ENCODE measurements around the gene WAC.
"Not testable (repeated sequence)": the region's sequence is repeated elsewhere in the genome, so short reads cannot be mapped to it uniquely, and the experiment has no call there.

Gene WAC

DNA sequence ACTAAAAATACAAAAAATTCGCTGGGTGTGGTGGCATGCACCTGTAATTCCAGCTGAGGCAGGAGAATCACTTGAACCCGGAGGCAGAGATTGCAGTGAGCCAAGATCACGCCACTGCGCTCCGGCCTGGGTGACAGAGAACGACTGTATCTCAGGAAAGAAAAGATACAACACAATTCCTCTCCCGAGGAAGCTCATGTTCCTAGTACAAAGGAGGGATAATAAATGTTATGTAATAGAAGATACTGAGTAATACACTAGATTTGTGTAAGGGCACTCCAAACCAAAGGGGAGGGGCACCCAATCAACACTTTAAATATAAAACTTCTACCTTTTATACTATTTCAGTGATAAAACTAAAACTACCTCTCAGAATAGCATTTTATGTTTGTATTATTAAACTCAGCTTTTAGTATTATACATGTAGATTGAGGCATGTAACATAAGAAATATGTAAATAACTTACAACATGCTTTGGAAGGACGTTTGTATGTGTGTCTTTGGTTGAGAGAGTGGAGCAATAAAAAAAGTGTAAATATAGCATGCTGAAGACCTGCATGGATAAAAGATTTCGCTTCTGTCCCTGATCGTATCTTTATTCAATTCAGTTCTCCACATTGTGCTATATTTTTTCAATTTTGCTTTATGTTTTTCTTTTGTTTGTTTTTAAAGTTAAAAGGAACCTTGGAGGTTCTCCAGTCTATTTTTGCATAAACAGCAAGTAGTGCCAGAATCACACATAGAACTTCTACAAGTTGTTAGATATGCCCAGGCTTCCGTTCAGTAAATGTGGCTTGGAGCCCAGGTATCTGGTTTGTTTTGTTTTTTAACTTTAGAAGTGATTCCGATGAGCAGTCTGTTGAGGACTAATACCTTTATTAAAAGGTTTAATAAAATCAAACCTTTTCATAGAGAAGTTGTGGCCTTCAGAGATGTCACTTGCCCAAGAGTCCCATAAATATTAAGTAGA is 71.9 kb downstream of the WAC start:
- no peaks in the 10 kb centered on the region for H3K27me3 Mint-ChIP-seq
- H3K9me3 Mint-ChIP-seq = no peaks in the 10 kb centered on the region
- H3K36me3 Mint-ChIP-seq = peaks cover 14% of the 10 kb centered on the region
- H3K27ac Mint-ChIP-seq = no peak overlapping the region
- no peak overlapping the region for H3K4me3 Mint-ChIP-seq
- peaks cover 71% of the 10 kb centered on the region for H3K4me1 Mint-ChIP-seq

DNA sequence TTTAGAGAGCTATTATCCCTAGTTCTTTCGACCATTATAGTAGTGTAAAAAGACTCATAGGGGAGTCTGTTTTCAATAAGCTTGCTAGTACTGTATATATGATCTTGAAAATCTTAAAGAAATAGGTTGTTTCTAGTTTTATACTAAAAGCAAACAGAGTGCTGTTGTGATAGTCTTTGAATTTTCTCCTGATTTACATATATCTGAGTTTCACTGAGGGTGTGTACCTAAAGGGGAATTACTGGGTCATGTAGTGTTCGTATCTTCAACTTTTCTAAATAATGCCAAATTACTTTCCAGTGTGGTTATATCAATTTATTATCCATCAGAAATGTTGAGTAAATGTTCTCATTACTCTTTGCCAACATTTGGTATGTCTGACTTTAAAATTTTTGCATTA is 73.7 kb downstream of the WAC start:
- H3K4me3 Mint-ChIP-seq = no peak overlapping the region
- H3K27me3 Mint-ChIP-seq = no peaks in the 10 kb centered on the region
- H3K27ac Mint-ChIP-seq = peak overlapping the region; percentile 12
- H3K36me3 Mint-ChIP-seq = peaks cover 13% of the 10 kb centered on the region
- H3K9me3 Mint-ChIP-seq = no peaks in the 10 kb centered on the region
- peaks cover 66% of the 10 kb centered on the region for H3K4me1 Mint-ChIP-seq

DNA sequence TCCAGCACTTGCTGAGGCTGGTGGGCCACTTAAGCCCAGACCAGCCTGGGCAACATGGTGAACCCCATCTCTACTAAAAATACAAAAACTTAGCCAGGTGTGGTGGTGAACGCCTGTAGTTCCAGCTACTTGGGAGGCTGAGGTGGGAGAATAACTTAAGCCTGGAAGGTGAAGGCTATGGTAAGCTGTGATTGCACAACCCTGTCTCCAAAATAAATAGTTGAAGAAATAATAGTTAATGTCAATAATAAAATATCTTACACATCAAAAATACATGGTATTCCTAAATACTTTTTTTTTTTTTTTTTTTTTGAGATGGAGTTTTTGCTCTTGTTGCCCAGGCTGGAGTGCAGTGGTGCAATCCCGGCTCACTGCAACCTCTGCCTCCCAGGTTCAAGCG is 76.7 kb downstream of the WAC start:
- Mint-ChIP-seq H3K36me3 (peaks cover 22% of the 10 kb centered on the region), H3K4me1 (peaks cover 49% of the 10 kb centered on the region)
- not testable (repeated sequence) for H3K4me3 Mint-ChIP-seq, H3K9me3 Mint-ChIP-seq, H3K27ac Mint-ChIP-seq, H3K27me3 Mint-ChIP-seq

DNA sequence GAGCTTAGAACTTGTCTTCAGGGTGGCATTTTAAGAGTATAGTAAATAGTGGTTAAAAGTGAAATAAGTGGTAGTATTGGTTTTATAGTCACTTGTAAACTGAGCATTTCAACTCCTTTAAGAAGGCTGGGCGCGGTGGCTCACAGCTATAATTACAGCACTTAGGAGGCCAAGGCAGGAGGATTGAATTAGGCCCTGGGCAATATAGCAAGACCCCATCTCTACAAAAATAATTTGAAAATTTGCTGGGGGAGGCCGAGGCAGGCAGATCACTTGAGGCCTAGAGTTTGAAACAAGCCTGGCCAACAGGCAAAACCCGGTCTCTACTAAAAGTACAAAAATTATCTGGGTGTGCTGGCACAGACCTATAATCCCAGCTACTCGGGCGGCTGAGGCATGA is 80.0 kb downstream of the WAC start:
- H3K27ac Mint-ChIP-seq = peak overlapping the region; percentile 59
- peaks cover 22% of the 10 kb centered on the region for H3K36me3 Mint-ChIP-seq
- peaks cover 19% of the 10 kb centered on the region for H3K4me1 Mint-ChIP-seq
- H3K27me3 Mint-ChIP-seq = no peaks in the 10 kb centered on the region
- H3K4me3 Mint-ChIP-seq = no peak overlapping the region
- no peaks in the 10 kb centered on the region for H3K9me3 Mint-ChIP-seq

DNA sequence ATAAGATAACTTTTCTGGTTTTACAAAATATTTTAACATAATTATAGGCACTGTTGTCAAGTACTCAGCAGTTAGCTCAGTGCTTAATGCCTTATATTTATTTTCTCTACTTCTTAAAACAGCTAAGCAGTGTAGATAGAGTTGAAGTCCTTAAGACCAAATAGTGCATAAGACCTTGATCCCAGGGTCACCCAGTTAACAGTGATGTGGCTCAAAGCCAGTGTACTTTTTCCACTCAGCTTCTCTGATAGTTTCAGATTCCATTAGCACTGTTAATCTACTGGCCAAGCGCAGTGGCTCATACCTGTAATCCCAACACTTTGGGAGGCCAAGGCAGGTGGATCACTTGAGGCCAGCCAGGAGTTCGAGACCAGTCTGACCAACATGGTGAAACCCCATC is 83.6 kb downstream of the WAC start:
- H3K27me3 Mint-ChIP-seq = no peaks in the 10 kb centered on the region
- peaks cover 19% of the 10 kb centered on the region for H3K36me3 Mint-ChIP-seq
- no peaks in the 10 kb centered on the region for H3K9me3 Mint-ChIP-seq
- no peak overlapping the region for H3K27ac Mint-ChIP-seq
- H3K4me3 Mint-ChIP-seq = no peak overlapping the region
- peaks cover 5% of the 10 kb centered on the region for H3K4me1 Mint-ChIP-seq

DNA sequence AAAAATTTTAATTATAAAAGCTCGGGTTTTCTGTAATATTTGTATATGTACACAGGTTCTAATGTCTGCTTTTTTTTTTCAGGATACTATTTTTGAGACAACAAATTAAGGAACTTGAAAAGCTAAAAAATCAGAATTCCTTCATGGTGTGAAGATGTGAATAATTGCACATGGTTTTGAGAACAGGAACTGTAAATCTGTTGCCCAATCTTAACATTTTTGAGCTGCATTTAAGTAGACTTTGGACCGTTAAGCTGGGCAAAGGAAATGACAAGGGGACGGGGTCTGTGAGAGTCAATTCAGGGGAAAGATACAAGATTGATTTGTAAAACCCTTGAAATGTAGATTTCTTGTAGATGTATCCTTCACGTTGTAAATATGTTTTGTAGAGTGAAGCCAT is 86.5 kb downstream of the WAC start:
- Mint-ChIP-seq H3K9me3 (no peaks in the 10 kb centered on the region), H3K4me3 (no peak overlapping the region), H3K36me3 (peaks cover 13% of the 10 kb centered on the region), H3K27me3 (no peaks in the 10 kb centered on the region), H3K4me1 (no peaks in the 10 kb centered on the region), H3K27ac (no peak overlapping the region)

DNA sequence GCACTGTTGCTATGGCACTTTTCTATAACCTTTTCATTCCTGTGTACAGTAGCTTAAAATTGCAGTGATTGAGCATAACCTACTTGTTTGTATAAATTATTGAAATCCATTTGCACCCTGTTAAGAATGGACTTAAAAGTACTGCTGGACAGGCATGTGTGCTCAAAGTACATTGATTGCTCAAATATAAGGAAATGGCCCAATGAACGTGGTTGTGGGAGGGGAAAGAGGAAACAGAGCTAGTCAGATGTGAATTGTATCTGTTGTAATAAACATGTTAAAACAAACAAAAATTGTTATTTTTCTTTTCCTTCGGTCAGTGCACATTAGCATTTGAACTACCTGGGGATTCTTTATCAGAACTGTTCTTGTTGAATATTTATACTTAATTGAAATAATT is 87.3 kb downstream of the WAC start:
- no peaks in the 10 kb centered on the region for H3K9me3 Mint-ChIP-seq
- no peak overlapping the region for H3K4me3 Mint-ChIP-seq
- H3K27ac Mint-ChIP-seq = peak overlapping the region; percentile 8
- H3K4me1 Mint-ChIP-seq = no peaks in the 10 kb centered on the region
- H3K27me3 Mint-ChIP-seq = no peaks in the 10 kb centered on the region
- peaks cover 13% of the 10 kb centered on the region for H3K36me3 Mint-ChIP-seq

DNA sequence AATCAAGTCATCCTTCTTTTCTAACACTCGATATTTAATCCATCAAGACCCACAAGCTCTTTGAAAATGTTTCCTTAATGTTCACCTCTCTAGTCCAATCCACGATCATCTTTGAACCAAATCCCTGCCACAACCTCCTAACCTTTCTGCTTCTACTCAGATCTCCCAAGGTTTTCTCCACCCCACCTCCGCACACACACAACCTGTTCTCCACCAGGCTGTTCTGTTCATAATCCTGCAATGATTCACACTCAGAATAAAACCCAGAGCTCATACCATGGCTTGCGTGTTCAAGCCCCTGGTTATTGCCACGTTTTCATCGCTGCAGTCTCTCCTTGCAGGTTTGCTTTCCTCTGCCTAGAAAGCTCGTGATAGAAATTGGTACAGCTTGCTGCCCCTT is 90.6 kb downstream of the WAC start:
- Mint-ChIP-seq H3K36me3 (peaks cover 10% of the 10 kb centered on the region), H3K4me1 (peaks cover 5% of the 10 kb centered on the region), H3K27ac (peak overlapping the region; percentile 87)

DNA sequence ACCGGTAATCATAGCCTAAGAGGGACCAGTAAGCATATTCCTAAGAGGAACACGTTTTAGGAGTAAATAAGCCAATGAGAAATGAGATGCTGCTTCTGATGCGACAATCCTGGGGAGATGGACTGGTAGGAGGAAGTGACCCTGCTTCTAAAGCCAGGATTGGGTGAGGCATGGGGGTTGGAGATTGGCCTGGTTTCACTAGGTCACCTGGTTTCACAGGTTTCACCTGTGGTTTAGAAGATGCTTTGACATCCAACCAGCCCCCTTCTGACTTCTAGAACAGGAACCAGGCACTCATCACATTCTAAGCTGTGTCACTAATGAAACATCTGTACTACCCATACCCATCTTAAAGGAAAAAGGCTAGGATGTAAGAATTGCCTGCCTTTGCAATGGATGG is 91.4 kb downstream of the WAC start:
- peaks cover 8% of the 10 kb centered on the region for H3K36me3 Mint-ChIP-seq
- no peaks in the 10 kb centered on the region for H3K27me3 Mint-ChIP-seq
- H3K27ac Mint-ChIP-seq = no peak overlapping the region
- peaks cover 5% of the 10 kb centered on the region for H3K4me1 Mint-ChIP-seq
- H3K4me3 Mint-ChIP-seq = no peak overlapping the region
- H3K9me3 Mint-ChIP-seq = no peaks in the 10 kb centered on the region

More for the DNA sequence above, 90.6 kb downstream of the WAC start:
- Mint-ChIP-seq H3K9me3 (no peaks in the 10 kb centered on the region), H3K4me3 (no peak overlapping the region), H3K27me3 (no peaks in the 10 kb centered on the region)

DNA sequence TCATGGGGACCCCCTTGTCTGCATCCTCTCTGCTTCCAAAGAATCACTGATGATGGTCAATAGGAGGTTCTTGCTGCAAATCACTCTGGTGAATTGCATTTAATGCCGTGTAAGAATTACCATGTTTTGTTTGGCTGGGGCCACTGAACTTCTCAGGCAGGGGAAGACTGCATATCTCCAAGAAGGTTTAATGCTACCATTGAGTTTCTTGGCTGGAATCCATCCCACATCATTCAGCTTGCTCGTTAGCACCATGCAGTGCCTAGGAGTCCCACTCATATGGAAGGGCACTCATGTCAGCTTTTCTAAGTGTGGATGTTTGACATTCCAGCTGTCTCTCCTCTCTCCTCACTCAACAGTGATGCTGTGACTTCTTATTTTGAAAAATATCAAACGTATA is 94.2 kb downstream of the WAC start:
- Mint-ChIP-seq H3K4me1 (peaks cover 5% of the 10 kb centered on the region), H3K36me3 (peaks cover 3% of the 10 kb centered on the region), H3K27me3 (peaks cover 6% of the 10 kb centered on the region), H3K27ac (no peak overlapping the region), H3K4me3 (no peak overlapping the region), H3K9me3 (no peaks in the 10 kb centered on the region)

DNA sequence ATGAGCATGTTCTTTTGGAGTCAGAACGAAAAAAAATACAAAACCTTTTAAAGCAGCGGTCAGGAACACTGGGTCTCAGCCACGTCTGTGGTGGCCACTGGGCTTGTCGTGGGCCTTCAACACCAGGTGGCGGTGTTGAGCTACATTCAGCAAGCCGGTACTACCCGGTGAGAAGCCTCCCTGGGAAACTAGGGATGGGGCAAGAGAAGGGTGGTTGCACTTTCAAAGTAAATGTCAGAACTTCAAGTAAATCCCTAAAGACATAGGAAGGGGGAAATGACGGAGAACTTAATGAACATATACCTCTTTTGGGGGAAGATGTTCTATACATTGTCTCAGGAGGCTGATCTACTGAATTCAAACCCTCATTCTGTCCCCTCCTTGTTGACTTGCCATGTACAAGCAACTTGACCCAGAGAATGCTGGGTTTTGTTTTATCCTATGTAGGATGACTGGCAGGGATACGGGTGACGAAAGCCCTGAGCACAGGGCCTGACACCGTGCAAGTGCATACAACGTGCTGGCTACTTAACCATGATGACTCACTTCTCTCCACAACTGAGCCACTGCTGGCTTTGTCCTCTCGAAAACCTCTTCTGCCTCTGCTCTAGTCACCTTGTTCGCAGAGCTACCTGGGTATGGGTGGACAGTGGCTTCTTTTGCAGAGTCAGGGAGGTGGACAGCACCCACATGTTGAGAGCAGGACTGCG is 95.4 kb downstream of the WAC start:
- H3K27ac Mint-ChIP-seq = no peak overlapping the region
- H3K4me1 Mint-ChIP-seq = peaks cover 5% of the 10 kb centered on the region
- no peaks in the 10 kb centered on the region for H3K36me3 Mint-ChIP-seq

DNA sequence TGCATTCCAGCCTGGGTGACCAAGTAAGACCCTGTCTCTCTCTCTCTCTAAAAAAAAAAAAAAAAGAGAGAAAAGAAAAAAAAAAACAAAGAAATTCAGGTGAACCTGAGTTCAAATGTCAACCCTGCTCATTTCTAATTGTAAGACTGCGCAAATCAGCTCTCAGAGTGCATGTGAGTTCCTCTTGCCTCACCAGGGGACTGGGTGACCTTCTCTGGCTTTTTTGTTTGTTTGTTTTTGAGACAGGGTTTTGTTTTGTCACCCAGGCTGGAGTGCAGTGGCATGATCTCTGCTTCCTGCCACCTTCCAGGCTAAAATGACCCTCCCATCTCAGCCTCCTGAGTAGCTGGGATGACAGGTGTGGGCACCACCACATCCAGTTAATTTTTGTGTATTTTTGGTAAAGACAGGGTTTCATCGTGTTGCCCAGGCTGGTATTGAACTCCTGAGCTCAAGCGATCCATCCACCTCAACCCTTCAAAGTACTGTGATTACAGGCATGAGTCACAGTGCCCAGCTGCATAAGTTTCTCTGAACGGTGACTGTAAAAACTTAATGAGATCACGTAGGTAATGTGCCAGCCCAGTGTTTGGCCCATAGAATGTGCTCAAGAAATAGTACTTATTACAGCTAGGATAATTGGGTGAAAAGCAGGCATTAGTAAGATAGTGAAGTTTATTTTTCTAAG is 99.1 kb downstream of the WAC start:
- no peak overlapping the region for H3K27ac Mint-ChIP-seq
- H3K36me3 Mint-ChIP-seq = no peaks in the 10 kb centered on the region
- no peaks in the 10 kb centered on the region for H3K9me3 Mint-ChIP-seq
- H3K4me3 Mint-ChIP-seq = no peak overlapping the region
- peaks cover 5% of the 10 kb centered on the region for H3K4me1 Mint-ChIP-seq
- H3K27me3 Mint-ChIP-seq = peaks cover 10% of the 10 kb centered on the region

More for the DNA sequence above, 95.4 kb downstream of the WAC start:
- H3K4me3 Mint-ChIP-seq = no peak overlapping the region
- peaks cover 8% of the 10 kb centered on the region for H3K27me3 Mint-ChIP-seq
- no peaks in the 10 kb centered on the region for H3K9me3 Mint-ChIP-seq

DNA sequence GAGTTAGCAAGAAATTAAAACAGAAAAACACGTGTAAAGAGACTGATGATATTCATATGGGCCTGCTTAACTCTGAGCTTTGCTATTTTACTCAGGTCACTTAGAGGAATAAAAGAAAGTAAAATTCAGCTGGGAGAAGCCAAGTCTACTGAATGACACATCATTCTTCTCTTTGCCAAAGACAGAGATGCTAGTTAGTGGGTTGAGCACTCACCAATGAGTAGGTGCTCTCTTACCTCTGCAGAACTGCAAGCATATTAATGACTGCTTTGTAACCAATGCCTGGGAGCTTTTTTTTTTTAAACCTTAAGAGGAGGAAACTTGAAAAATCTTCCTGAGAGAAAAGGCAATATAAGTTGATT is 99.6 kb downstream of the WAC start:
- Mint-ChIP-seq H3K36me3 (peaks cover 1% of the 10 kb centered on the region), H3K4me3 (no peak overlapping the region), H3K27ac (no peak overlapping the region), H3K9me3 (peaks cover 1% of the 10 kb centered on the region), H3K4me1 (peaks cover 5% of the 10 kb centered on the region), H3K27me3 (peaks cover 10% of the 10 kb centered on the region)

DNA sequence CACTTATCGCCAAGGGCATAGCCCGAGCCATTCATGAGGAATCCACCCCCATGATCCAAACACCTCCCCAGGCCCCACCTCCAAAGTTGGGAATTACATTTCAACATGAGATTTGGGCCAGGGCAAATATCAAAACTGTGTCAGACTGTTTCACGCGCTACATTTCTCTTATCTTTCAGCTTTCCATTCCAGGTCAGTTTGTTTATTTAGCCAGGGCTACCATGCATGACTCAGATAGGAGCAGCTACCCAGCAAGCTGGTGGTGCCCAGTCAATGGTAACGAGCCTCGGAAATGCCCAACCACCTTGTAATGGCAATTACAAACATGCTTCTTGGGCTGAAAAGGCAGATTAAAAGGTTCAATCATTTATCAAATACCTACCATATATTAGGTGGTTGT is 100.8 kb downstream of the WAC start:
- no peak overlapping the region for H3K4me3 Mint-ChIP-seq
- no peaks in the 10 kb centered on the region for H3K4me1 Mint-ChIP-seq
- H3K9me3 Mint-ChIP-seq = peaks cover 3% of the 10 kb centered on the region
- no peak overlapping the region for H3K27ac Mint-ChIP-seq
- H3K27me3 Mint-ChIP-seq = peaks cover 10% of the 10 kb centered on the region
- H3K36me3 Mint-ChIP-seq = peaks cover 1% of the 10 kb centered on the region

DNA sequence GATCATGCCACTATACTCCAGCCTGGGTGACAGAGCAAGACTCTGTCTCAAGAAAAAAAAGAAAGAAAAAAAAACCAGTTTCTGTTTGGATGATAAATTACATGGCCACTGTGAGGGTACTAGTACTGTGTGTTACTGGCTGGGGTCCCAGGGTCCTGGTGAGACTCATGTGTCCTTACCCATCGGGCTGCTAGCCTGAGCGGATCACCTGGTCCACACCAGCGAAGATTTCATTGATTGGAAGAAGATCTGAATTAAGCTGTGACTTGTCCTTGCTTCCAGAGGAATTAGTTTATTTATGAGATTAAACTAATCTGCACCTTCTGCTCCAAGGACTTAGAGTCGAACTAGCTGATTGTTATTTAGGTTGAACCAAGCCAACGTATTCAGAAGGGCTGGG is 104.4 kb downstream of the WAC start:
- Mint-ChIP-seq H3K27ac (peak overlapping the region; percentile 23), H3K36me3 (peaks cover 1% of the 10 kb centered on the region), H3K4me3 (no peak overlapping the region), H3K9me3 (peaks cover 3% of the 10 kb centered on the region), H3K27me3 (peaks cover 2% of the 10 kb centered on the region), H3K4me1 (no peaks in the 10 kb centered on the region)

DNA sequence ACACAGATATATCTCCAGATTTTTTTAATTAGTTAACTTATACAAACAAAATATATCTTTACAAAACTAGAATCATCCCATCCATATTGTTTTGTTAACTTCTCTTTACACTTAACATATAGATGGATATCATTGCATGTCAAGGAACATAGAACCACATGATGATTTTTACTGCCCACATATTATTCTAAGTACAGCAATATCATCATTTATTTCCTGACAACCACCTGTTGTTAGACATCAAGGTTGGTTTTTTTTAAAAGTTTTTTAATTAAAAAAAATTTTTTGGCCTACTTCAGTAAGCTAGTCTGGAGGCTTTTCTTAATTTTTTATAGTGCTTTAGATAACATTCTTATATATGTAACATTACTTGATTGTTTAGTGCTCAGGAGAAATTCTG is 105.5 kb downstream of the WAC start:
- H3K27ac Mint-ChIP-seq = no peak overlapping the region
- H3K27me3 Mint-ChIP-seq = peaks cover under 1% of the 10 kb centered on the region
- H3K36me3 Mint-ChIP-seq = peaks cover 1% of the 10 kb centered on the region
- no peaks in the 10 kb centered on the region for H3K4me1 Mint-ChIP-seq
- peaks cover 3% of the 10 kb centered on the region for H3K9me3 Mint-ChIP-seq
- H3K4me3 Mint-ChIP-seq = no peak overlapping the region

Measured in activated naive CD4-positive, alpha-beta T cell treated with anti-CD3 and anti-CD28 coated beads, Interleukin-2, amount 50 U/mL, for 24 hours (primary cell).